ENCODE measurements around the gene RBM24.

RBM24 gene

DNA sequence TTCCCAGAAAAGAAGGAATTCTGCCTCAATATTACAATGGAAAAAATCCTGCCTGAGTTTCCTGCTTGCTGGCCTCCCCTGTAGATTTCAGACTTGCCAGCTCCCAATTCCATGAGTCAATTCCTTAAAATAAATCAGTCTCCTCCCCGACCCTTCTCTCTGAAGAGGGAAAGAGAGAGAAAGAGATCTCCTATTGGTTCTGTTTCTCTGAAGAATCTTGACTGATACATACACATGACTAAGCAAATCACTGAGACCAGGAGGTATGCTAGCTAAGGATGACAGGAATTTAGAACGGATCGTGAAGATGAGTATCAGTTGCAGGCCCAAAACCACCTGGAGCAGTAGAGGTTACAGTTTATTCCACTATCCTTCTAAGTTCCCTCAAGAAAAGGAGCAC lies 11.3 kb upstream of the RBM24 start:
- TF ChIP-seq, protein P1, sequence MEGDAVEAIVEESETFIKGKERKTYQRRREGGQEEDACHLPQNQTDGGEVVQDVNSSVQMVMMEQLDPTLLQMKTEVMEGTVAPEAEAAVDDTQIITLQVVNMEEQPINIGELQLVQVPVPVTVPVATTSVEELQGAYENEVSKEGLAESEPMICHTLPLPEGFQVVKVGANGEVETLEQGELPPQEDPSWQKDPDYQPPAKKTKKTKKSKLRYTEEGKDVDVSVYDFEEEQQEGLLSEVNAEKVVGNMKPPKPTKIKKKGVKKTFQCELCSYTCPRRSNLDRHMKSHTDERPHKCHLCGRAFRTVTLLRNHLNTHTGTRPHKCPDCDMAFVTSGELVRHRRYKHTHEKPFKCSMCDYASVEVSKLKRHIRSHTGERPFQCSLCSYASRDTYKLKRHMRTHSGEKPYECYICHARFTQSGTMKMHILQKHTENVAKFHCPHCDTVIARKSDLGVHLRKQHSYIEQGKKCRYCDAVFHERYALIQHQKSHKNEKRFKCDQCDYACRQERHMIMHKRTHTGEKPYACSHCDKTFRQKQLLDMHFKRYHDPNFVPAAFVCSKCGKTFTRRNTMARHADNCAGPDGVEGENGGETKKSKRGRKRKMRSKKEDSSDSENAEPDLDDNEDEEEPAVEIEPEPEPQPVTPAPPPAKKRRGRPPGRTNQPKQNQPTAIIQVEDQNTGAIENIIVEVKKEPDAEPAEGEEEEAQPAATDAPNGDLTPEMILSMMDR (IDR thresholded peaks at IDR 0.05; ENCODE audit: low read length): no peak
- TF ChIP-seq EZH2 (optimal IDR thresholded peaks at IDR 0.05; ENCODE audit: low read depth, low read length) (no peak), EZH2phosphoT487 (IDR thresholded peaks at IDR 0.05; ENCODE audit: low read length) (no peak)
- Histone ChIP-seq H3K79me2 (ENCODE audit: low read length) (no peaks in the 10 kb centered on the region), H2AFZ (ENCODE audit: low read length) (no peak overlapping the region), H3K9me2 (replicated peaks; ENCODE audit: insufficient read depth, low read length) (no peaks in the 10 kb centered on the region), H3K27ac (ENCODE audit: low read length) (no peak overlapping the region), H4K20me1 (ENCODE audit: insufficient read depth, low read length) (no peaks in the 10 kb centered on the region), H3K36me3 (replicated peaks; ENCODE audit: insufficient read depth, low read length) (no peaks in the 10 kb centered on the region), H3K9ac (ENCODE audit: low read length) (no peak overlapping the region), H3K4me3 (ENCODE audit: low read length) (no peak overlapping the region), H3K9me3 (replicated peaks; ENCODE audit: insufficient read depth, low read length) (no peaks in the 10 kb centered on the region), H3K27me3 (replicated peaks; ENCODE audit: insufficient read depth, low read length) (no peaks in the 10 kb centered on the region), H3K4me1 (ENCODE audit: low read length) (no peaks in the 10 kb centered on the region), H3K4me2 (ENCODE audit: low read depth, low read length) (no peak overlapping the region), H3F3A (ENCODE audit: insufficient read depth, low read length) (no peaks in the 10 kb centered on the region)
- DNase-seq: no peak

DNA sequence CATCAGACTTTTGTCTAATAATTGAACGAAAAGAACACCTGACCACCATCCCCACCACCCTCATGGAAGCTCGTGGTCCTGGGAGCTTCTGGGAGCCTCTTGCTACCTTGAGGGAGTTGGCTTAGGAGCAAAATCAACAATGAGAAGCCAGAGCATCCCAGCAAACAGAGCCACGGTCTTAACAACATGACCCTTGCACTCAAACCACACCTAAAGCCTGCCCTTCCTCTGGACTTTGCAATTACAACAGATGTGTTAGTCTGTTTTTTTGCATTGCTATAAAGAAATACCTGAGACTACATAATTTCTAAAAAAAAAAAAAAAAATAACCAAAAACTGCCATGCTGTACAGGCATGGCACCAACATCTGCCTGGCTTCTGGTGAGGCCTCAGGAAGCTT lies 9.5 kb upstream of the RBM24 start:
- no peaks in the 10 kb centered on the region for H3K79me2 ChIP-seq (ENCODE audit: low read length)
- H3K4me2 ChIP-seq (ENCODE audit: low read depth, low read length): no peak overlapping the region
- no peak overlapping the region for H2AFZ ChIP-seq (ENCODE audit: low read length)
- H3K4me3 ChIP-seq (ENCODE audit: low read length): no peak overlapping the region
- H3K9me2 ChIP-seq (replicated peaks; ENCODE audit: insufficient read depth, low read length): no peaks in the 10 kb centered on the region
- H3K27ac ChIP-seq (ENCODE audit: low read length): no peak overlapping the region
- H3K9me3 ChIP-seq (replicated peaks; ENCODE audit: insufficient read depth, low read length): no peaks in the 10 kb centered on the region
- no peak overlapping the region for H3K9ac ChIP-seq (ENCODE audit: low read length)
- H3K27me3 ChIP-seq (replicated peaks; ENCODE audit: insufficient read depth, low read length): no peaks in the 10 kb centered on the region
- H3K4me1 ChIP-seq (ENCODE audit: low read length): no peaks in the 10 kb centered on the region
- H3K36me3 ChIP-seq (replicated peaks; ENCODE audit: insufficient read depth, low read length): no peaks in the 10 kb centered on the region
- no peaks in the 10 kb centered on the region for H3F3A ChIP-seq (ENCODE audit: insufficient read depth, low read length)
- TF ChIP-seq, protein P1 (IDR thresholded peaks at IDR 0.05; ENCODE audit: low read length): no peak
- TF ChIP-seq EZH2 (optimal IDR thresholded peaks at IDR 0.05; ENCODE audit: low read depth, low read length) (no peak), EZH2phosphoT487 (IDR thresholded peaks at IDR 0.05; ENCODE audit: low read length) (no peak)
- DNase-seq: no peak
- H4K20me1 ChIP-seq (ENCODE audit: insufficient read depth, low read length): no peaks in the 10 kb centered on the region

DNA sequence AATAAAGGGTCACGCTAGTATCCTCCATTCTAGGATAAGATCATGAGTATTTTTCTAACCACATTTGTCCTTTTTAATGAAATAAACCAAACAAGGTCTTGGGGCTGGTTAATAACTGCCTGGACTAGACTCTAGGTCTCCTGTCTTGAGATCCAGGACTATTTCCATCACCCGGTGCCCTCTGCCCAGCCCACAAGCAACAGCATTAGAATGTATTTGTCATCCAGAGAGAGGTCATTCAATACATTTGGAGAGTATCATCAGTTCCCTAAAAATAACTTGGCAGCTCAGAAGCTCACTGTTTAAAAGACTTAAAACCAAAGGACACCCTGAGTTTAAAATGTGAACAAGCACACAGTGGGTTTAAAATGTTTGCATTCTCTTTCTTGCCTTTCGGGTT lies 4.4 kb upstream of the RBM24 start:
- no peaks in the 10 kb centered on the region for H3K36me3 ChIP-seq (replicated peaks; ENCODE audit: insufficient read depth, low read length)
- no peaks in the 10 kb centered on the region for H3F3A ChIP-seq (ENCODE audit: insufficient read depth, low read length)
- H4K20me1 ChIP-seq (ENCODE audit: insufficient read depth, low read length): no peaks in the 10 kb centered on the region
- H3K9me3 ChIP-seq (replicated peaks; ENCODE audit: insufficient read depth, low read length): no peaks in the 10 kb centered on the region
- DNase-seq: no peak
- no peaks in the 10 kb centered on the region for H3K27me3 ChIP-seq (replicated peaks; ENCODE audit: insufficient read depth, low read length)
- TF ChIP-seq, protein P1 (IDR thresholded peaks at IDR 0.05; ENCODE audit: low read length): no peak
- TF ChIP-seq EZH2 (optimal IDR thresholded peaks at IDR 0.05; ENCODE audit: low read depth, low read length) (no peak), EZH2phosphoT487 (IDR thresholded peaks at IDR 0.05; ENCODE audit: low read length) (no peak)
- no peak overlapping the region for H3K9ac ChIP-seq (ENCODE audit: low read length)
- H3K4me1 ChIP-seq (ENCODE audit: low read length): no peaks in the 10 kb centered on the region
- no peak overlapping the region for H3K4me2 ChIP-seq (ENCODE audit: low read depth, low read length)
- H3K4me3 ChIP-seq (ENCODE audit: low read length): no peak overlapping the region
- H3K79me2 ChIP-seq (ENCODE audit: low read length): no peaks in the 10 kb centered on the region
- H3K27ac ChIP-seq (ENCODE audit: low read length): no peak overlapping the region
- no peaks in the 10 kb centered on the region for H3K9me2 ChIP-seq (replicated peaks; ENCODE audit: insufficient read depth, low read length)
- no peak overlapping the region for H2AFZ ChIP-seq (ENCODE audit: low read length)

All from MM.1S (cell line).